ENCODE data around the gene SORCS2. TPM values are rescaled to one million over a fixed set of nuclear protein-coding genes. Genes with fewer than 3 reads are reported as not detected.

Gene SORCS2
- total RNA-seq, 1 experiment from 2014 or later, result not detected

DNA sequence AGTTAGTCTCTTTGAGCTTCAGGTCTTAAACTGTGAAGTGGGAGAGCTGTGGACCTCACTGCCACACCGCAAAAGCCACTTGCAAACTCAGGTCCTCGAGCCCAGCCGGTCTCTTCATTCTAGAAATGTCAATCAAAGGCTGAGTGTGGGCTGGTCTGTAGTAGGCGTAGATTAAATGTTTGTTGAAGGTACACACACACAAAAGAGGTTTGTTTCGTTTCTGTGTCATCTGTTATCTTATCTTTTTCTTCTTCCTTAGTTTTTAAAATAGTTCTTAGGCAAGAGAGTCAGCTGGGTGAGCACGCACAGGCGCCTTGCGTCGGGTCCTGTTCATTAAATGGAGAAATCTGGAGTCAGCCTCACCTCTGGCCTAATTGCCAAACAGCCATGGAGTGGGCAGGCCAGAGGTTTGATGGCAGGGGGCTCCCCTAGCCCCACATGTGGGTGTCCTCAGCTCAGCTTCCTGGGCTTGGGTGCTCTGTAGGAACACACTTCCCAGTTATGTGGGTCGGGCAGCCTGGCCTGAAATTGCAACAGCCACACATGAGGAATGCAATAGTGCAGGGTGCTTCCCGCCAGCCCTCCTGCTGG, 243.2 kb downstream of the SORCS2 start:
- DNase-seq (ENCODE audit: unreplicated experiment), result no peak
- TF ChIP-seq, protein P1, sequence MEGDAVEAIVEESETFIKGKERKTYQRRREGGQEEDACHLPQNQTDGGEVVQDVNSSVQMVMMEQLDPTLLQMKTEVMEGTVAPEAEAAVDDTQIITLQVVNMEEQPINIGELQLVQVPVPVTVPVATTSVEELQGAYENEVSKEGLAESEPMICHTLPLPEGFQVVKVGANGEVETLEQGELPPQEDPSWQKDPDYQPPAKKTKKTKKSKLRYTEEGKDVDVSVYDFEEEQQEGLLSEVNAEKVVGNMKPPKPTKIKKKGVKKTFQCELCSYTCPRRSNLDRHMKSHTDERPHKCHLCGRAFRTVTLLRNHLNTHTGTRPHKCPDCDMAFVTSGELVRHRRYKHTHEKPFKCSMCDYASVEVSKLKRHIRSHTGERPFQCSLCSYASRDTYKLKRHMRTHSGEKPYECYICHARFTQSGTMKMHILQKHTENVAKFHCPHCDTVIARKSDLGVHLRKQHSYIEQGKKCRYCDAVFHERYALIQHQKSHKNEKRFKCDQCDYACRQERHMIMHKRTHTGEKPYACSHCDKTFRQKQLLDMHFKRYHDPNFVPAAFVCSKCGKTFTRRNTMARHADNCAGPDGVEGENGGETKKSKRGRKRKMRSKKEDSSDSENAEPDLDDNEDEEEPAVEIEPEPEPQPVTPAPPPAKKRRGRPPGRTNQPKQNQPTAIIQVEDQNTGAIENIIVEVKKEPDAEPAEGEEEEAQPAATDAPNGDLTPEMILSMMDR (IDR thresholded peaks at IDR 0.05; ENCODE audit: unreplicated experiment), result no peak
- no peak overlapping the region for H3K4me3 Mint-ChIP-seq (ENCODE audit: unreplicated experiment)
- H3K27me3 Mint-ChIP-seq (ENCODE audit: insufficient read depth, unreplicated experiment), result peaks cover 25% of the 10 kb centered on the region
- CTCF ChIA-PET, result interaction anchor here (0.7 to 0.8 kb wide), 2 partner anchors 22 to 26 kb away, joined by 4 read pairs; no protein-coding TSS in a partner anchor
- H3K36me3 Mint-ChIP-seq (ENCODE audit: insufficient read depth, unreplicated experiment), result no peaks in the 10 kb centered on the region
- POLR2A ChIA-PET, result no interaction called here
- intact Hi-C loops (cut with micrococcal nuclease), result no loop called here
- H3K9me3 Mint-ChIP-seq (ENCODE audit: unreplicated experiment), result peaks cover 15% of the 10 kb centered on the region
- H3K27ac Mint-ChIP-seq (ENCODE audit: low read depth, unreplicated experiment), result no peak overlapping the region
- BruUV-seq (replicated peaks), result no TSS peak
- peaks cover 12% of the 10 kb centered on the region for H3K4me1 Mint-ChIP-seq (ENCODE audit: insufficient read depth, unreplicated experiment)

DNA sequence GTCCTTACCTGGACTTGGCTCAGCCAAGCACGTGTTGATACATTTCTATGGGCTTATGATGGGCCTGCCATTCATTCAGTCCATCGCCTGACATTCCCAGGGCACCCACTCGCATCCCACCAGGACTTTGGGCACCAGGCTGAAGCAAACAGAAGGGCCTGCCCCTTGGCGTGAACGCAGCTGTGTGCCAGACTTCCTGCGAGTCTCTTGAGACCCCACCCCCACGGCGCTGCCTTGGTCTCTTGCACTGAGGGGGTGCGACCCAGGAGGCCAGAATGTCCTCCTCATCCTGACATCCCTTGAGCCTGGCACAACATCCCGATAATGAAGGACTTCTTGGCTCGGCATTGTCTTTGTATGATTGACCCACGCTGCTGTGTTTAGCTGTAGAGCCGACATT, 243.9 kb downstream of the SORCS2 start:
- intact Hi-C loops (cut with micrococcal nuclease), result no loop called here
- DNase-seq (ENCODE audit: unreplicated experiment), result no peak
- no peak overlapping the region for H3K27ac Mint-ChIP-seq (ENCODE audit: low read depth, unreplicated experiment)
- BruUV-seq (replicated peaks), result no TSS peak
- peaks cover 15% of the 10 kb centered on the region for H3K9me3 Mint-ChIP-seq (ENCODE audit: unreplicated experiment)
- H3K27me3 Mint-ChIP-seq (ENCODE audit: insufficient read depth, unreplicated experiment), result peaks cover 32% of the 10 kb centered on the region
- CTCF ChIA-PET, result interaction anchor here (0.7 kb wide), 1 partner anchor 25 kb away, joined by 4 read pairs; no protein-coding TSS in a partner anchor
- H3K4me1 Mint-ChIP-seq (ENCODE audit: insufficient read depth, unreplicated experiment), result peaks cover 8% of the 10 kb centered on the region
- H3K36me3 Mint-ChIP-seq (ENCODE audit: insufficient read depth, unreplicated experiment), result no peaks in the 10 kb centered on the region
- TF ChIP-seq, protein P1 (IDR thresholded peaks at IDR 0.05; ENCODE audit: unreplicated experiment), result no peak
- no peak overlapping the region for H3K4me3 Mint-ChIP-seq (ENCODE audit: unreplicated experiment)
- POLR2A ChIA-PET, result no interaction called here

DNA sequence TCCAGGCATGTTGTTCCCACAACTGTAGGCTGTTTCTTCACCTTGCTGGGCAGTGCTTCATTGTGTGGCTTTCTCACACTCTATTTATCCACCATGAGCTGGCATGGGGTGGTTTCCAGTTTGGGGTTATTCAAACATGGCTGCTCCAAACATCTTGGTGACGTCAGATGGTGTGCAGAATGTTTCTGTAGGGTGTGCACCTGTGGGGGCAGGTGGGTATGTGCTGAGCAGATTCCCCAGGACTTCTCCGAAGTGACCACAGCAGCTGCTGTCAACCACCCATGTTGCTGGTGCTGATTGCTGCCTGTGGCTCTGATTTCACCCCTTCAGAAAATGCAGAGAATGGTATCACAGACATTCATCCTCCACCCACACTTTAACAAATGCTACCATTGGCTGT, 247.4 kb downstream of the SORCS2 start:
- peaks cover 15% of the 10 kb centered on the region for H3K9me3 Mint-ChIP-seq (ENCODE audit: unreplicated experiment)
- ChIA-PET CTCF (no interaction called here), POLR2A (no interaction called here)
- TF ChIP-seq, protein P1 (IDR thresholded peaks at IDR 0.05; ENCODE audit: unreplicated experiment), result no peak
- H3K27me3 Mint-ChIP-seq (ENCODE audit: insufficient read depth, unreplicated experiment), result peaks cover 32% of the 10 kb centered on the region
- peaks cover 8% of the 10 kb centered on the region for H3K4me1 Mint-ChIP-seq (ENCODE audit: insufficient read depth, unreplicated experiment)
- DNase-seq (ENCODE audit: unreplicated experiment), result no peak
- H3K27ac Mint-ChIP-seq (ENCODE audit: low read depth, unreplicated experiment), result no peak overlapping the region
- H3K36me3 Mint-ChIP-seq (ENCODE audit: insufficient read depth, unreplicated experiment), result no peaks in the 10 kb centered on the region
- BruUV-seq (replicated peaks), result no TSS peak
- intact Hi-C loops (cut with micrococcal nuclease), result no loop called here
- H3K4me3 Mint-ChIP-seq (ENCODE audit: unreplicated experiment), result no peak overlapping the region

GRCh38 chr4:7441201-7441600, 248.9 kb downstream of the SORCS2 start:
- H3K4me1 Mint-ChIP-seq (ENCODE audit: insufficient read depth, unreplicated experiment), result no peaks in the 10 kb centered on the region
- peaks cover 32% of the 10 kb centered on the region for H3K27me3 Mint-ChIP-seq (ENCODE audit: insufficient read depth, unreplicated experiment)
- no TSS peak for BruUV-seq (replicated peaks)
- peaks cover 15% of the 10 kb centered on the region for H3K9me3 Mint-ChIP-seq (ENCODE audit: unreplicated experiment)
- TF ChIP-seq, protein P1 (IDR thresholded peaks at IDR 0.05; ENCODE audit: unreplicated experiment), result no peak
- H3K36me3 Mint-ChIP-seq (ENCODE audit: insufficient read depth, unreplicated experiment), result no peaks in the 10 kb centered on the region
- intact Hi-C loops (cut with micrococcal nuclease), result no loop called here
- no peak overlapping the region for H3K27ac Mint-ChIP-seq (ENCODE audit: low read depth, unreplicated experiment)
- no peak overlapping the region for H3K4me3 Mint-ChIP-seq (ENCODE audit: unreplicated experiment)
- ChIA-PET CTCF (interaction anchor here (1.0 kb wide), 2 partner anchors 21 to 340 kb away, joined by 3 read pairs; no protein-coding TSS in a partner anchor), POLR2A (interaction anchor here (0.7 kb wide), 1 partner anchor 76 kb away, joined by 4 read pairs; no protein-coding TSS in a partner anchor)
- DNase-seq (ENCODE audit: unreplicated experiment), result no peak

Data from MCF 10A (cell line).